HFFc6 (cell line): Measurements from ENCODE around the gene SCTR. TPM values are rescaled to one million over a fixed set of nuclear protein-coding genes. Genes with fewer than 3 reads are reported as not detected.

Experiments used
- DNase-seq: peaks from one replicate; pipeline ENCODE4 v3.0.0-alpha.2; 2018
- H3K27ac Mint-ChIP-seq: 2 replicates; pipeline ENCODE4 v1.8.0; 2020; ENCODE audit warnings: mild to moderate bottlenecking, mixed read lengths
- H3K27me3 Mint-ChIP-seq: 2 replicates; pipeline ENCODE4 v1.8.0; 2021; ENCODE audit warnings: mild to moderate bottlenecking, moderate library complexity, mixed read lengths; ENCODE audit not compliant: insufficient read depth
- H3K36me3 Mint-ChIP-seq: 2 replicates; pipeline ENCODE4 v1.8.0; 2021; ENCODE audit warnings: low read depth, mixed read lengths
- H3K4me1 Mint-ChIP-seq: 2 replicates; pipeline ENCODE4 v1.8.0; 2020; ENCODE audit warnings: low read depth, mixed read lengths
- H3K4me3 Mint-ChIP-seq: 2 replicates; pipeline ENCODE4 v1.8.0; 2020; ENCODE audit warnings: mild to moderate bottlenecking, moderate library complexity, mixed read lengths
- H3K9me3 Mint-ChIP-seq: 2 replicates; pipeline ENCODE4 v1.8.0; 2020; ENCODE audit warnings: mild to moderate bottlenecking, mixed read lengths
- CTCF ChIP-seq: fragments of 200-600 bp; sonication (generic); IDR thresholded peaks from 2 replicates; pipeline ENCODE4 v1.5.0; 2021; ENCODE audit warnings: antibody characterized with exemption, mild to moderate bottlenecking
- total RNA-seq, 6 experiments: library from RNA; stranded (reverse); fragmentation: NEBNext Ultra II Directional; extraction: Animal tissue kit (Norgen Biotek cat#: 25700); gene quantifications; 2 replicates in 1 of 6; 3 replicates in 5 of 6; pipeline ENCODE4 v1.2.3, GENCODE V29; 2021

Gene SCTR
- total RNA-seq, 6 experiments from 2014 or later, result not detected

GRCh38 chr2:119393971-119394748, 130.1 kb downstream of the SCTR start:
- no peak for TF ChIP-seq CTCF
- no peaks in the 10 kb centered on the region for H3K36me3 Mint-ChIP-seq
- no peaks in the 10 kb centered on the region for H3K9me3 Mint-ChIP-seq
- no peak overlapping the region for H3K27ac Mint-ChIP-seq
- no peak overlapping the region for H3K4me3 Mint-ChIP-seq
- H3K4me1 Mint-ChIP-seq, result peaks cover 11% of the 10 kb centered on the region
- no peak for DNase-seq
- peaks cover 27% of the 10 kb centered on the region for H3K27me3 Mint-ChIP-seq

Other genes starting within 250 kb of the SCTR start
- gene C2orf76, start 157.6 kb downstream of the SCTR start, total RNA-seq, result 10 to 100 TPM in 2 of 6 experiments, 1 to 10 TPM in 4; 6.6 to 10.5 (median 8.9) TPM
- gene DBI, start 157.5 kb downstream of the SCTR start, total RNA-seq, result 100 to 1,000 TPM in 3 of 6 experiments, 10 to 100 TPM in 3; 76.6 to 139 (median 101) TPM
- gene TMEM37, start 92.6 kb downstream of the SCTR start, total RNA-seq, result not detected
- not detected for gene CFAP221, start 20.0 kb upstream of the SCTR start, total RNA-seq
- gene TMEM177, start 154.7 kb upstream of the SCTR start, total RNA-seq, result 1 to 10 TPM; 5.9 to 8.7 (median 6.8) TPM
- gene PTPN4, start 235.4 kb upstream of the SCTR start, total RNA-seq, result 10 to 100 TPM; 12.0 to 20.3 (median 14.8) TPM